ENCODE results near the gene SPACA6. TPM values are rescaled to one million over a fixed set of nuclear protein-coding genes. Genes with fewer than 3 reads are reported as not detected.

SPACA6 gene
- total RNA-seq, 2 experiments from 2014 or later, result 2.5 to 12.5 TPM

GRCh38 chr19:51687791-51688670 is 5.1 kb upstream of the SPACA6 start:
- CTCF ChIA-PET (ENCODE audit: unreplicated experiment), result no interaction called here

DNA sequence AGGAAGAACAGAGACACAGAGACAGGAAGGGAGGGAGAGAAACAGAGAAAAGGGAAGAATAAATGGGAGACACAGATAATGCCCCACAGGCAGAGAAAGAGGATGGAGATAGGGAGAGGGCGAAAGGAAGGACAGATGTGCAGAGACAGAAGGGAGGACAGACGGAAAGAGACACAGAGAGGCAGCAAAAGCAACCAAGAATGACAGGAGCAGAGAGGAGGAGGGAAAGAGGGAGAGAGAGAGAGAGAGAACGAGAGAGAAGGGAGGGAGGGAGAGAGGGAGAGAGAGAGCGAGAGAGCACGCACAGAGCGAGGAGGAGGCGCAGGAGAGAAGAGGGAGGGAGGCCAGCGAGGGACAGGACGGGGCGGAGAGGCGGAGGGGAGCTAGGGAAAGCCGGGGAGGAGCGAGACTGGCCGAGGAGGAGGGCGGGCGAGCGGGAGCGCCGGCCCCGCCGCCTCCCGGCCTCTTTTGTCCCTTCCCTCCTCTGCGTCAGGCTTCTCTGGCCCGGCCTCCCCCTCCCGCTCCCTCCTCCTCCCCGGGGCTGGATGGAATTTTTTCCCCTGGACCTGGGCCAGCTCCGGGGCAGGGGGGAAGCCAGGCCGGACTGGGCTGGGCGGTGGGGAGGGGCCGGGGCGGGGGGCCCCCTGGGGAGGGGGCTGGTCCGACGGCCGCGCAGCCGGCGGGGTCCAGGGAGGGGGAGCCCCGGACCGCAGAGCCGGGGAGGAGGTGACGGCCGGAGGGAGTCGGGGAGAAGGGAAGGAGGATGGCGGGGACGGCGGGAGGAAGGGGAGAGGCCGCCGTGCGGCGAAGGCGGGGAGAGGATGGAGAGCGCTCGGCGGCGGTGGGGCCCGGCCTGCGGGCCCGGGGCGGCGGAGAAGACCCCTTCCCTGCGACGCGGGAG is 4.2 kb upstream of the SPACA6 start:
- Histone ChIP-seq H4K20me1 (ENCODE audit: insufficient read depth, low read length) (no peaks in the 10 kb centered on the region), H3K4me2 (ENCODE audit: low read length) (no peak overlapping the region), H3K36me3 (ENCODE audit: insufficient read depth, low read length) (no peaks in the 10 kb centered on the region), H3K27ac (ENCODE audit: low read depth, low read length, poor library complexity, severe bottlenecking) (no peak overlapping the region), H3K79me2 (ENCODE audit: insufficient read depth, low read depth, low read length) (no peaks in the 10 kb centered on the region), H2AFZ (ENCODE audit: low read length) (no peak overlapping the region), H3K4me3 (ENCODE audit: low read depth, low read length, poor library complexity, severe bottlenecking) (no peak overlapping the region), H3K9me2 (ENCODE audit: insufficient read depth, low read length) (no peaks in the 10 kb centered on the region), H3K9me3 (ENCODE audit: low read length) (peaks cover 14% of the 10 kb centered on the region), H3K4me1 (ENCODE audit: insufficient read depth, low read length, poor library complexity, severe bottlenecking) (peaks cover 15% of the 10 kb centered on the region)
- TF ChIP-seq EZH2phosphoT487 (IDR thresholded peaks at IDR 0.05; ENCODE audit: borderline replicate concordance, low read depth, low read length), result no peak
- TF ChIP-seq, protein P1, sequence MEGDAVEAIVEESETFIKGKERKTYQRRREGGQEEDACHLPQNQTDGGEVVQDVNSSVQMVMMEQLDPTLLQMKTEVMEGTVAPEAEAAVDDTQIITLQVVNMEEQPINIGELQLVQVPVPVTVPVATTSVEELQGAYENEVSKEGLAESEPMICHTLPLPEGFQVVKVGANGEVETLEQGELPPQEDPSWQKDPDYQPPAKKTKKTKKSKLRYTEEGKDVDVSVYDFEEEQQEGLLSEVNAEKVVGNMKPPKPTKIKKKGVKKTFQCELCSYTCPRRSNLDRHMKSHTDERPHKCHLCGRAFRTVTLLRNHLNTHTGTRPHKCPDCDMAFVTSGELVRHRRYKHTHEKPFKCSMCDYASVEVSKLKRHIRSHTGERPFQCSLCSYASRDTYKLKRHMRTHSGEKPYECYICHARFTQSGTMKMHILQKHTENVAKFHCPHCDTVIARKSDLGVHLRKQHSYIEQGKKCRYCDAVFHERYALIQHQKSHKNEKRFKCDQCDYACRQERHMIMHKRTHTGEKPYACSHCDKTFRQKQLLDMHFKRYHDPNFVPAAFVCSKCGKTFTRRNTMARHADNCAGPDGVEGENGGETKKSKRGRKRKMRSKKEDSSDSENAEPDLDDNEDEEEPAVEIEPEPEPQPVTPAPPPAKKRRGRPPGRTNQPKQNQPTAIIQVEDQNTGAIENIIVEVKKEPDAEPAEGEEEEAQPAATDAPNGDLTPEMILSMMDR (conservative IDR thresholded peaks at IDR 0.05; ENCODE audit: low read length), result no peak
- no peak for DNase-seq (ENCODE audit: low spot score)
- CTCF ChIA-PET (ENCODE audit: unreplicated experiment), result no interaction called here
- BruUV-seq (replicated peaks), result no TSS peak
- POLR2A ChIA-PET, result no interaction called here
- intact Hi-C loops (cut with micrococcal nuclease; ENCODE audit: unreplicated experiment), result no loop called here

More at GRCh38 chr19:51687791-51688670, 5.1 kb upstream of the SPACA6 start:
- H3K36me3 ChIP-seq (ENCODE audit: insufficient read depth, low read length), result no peaks in the 10 kb centered on the region
- no TSS peak for BruUV-seq (replicated peaks)
- H3K4me1 ChIP-seq (ENCODE audit: insufficient read depth, low read length, poor library complexity, severe bottlenecking), result peaks cover 15% of the 10 kb centered on the region
- no peak for TF ChIP-seq EZH2phosphoT487 (IDR thresholded peaks at IDR 0.05; ENCODE audit: borderline replicate concordance, low read depth, low read length)
- TF ChIP-seq, protein P1 (conservative IDR thresholded peaks at IDR 0.05; ENCODE audit: low read length), result no peak
- DNase-seq (ENCODE audit: low spot score), result no peak
- H3K27ac ChIP-seq (ENCODE audit: low read depth, low read length, poor library complexity, severe bottlenecking), result no peak overlapping the region
- H3K79me2 ChIP-seq (ENCODE audit: insufficient read depth, low read depth, low read length), result no peaks in the 10 kb centered on the region
- intact Hi-C loops (cut with micrococcal nuclease; ENCODE audit: unreplicated experiment), result no loop called here
- POLR2A ChIA-PET, result no interaction called here
- no peaks in the 10 kb centered on the region for H3K9me2 ChIP-seq (ENCODE audit: insufficient read depth, low read length)
- H3K4me2 ChIP-seq (ENCODE audit: low read length), result no peak overlapping the region
- H3K9me3 ChIP-seq (ENCODE audit: low read length), result peaks cover 14% of the 10 kb centered on the region
- H4K20me1 ChIP-seq (ENCODE audit: insufficient read depth, low read length), result no peaks in the 10 kb centered on the region
- no peak overlapping the region for H3K4me3 ChIP-seq (ENCODE audit: low read depth, low read length, poor library complexity, severe bottlenecking)
- no peak overlapping the region for H2AFZ ChIP-seq (ENCODE audit: low read length)

All from OCI-LY7 (cell line).